GM12892 (cell line): ENCODE results near the gene PPM1H.

Source experiments
- DNase-seq: peaks from one replicate; pipeline ENCODE4 v3.0.0; 2011; ENCODE audit not compliant: insufficient read length
- FAIRE-seq: peaks from 2 replicates; lab custom pipeline; 2011; peaks lifted over from hg19 to GRCh38; lab: Jason Lieb, UNC
- POLR2A ChIP-seq: IDR thresholded peaks from 2 replicates; pipeline ENCODE4 v1.6.1; 2011; ENCODE audit warnings: low read depth, low read length, control low read depth
- POLR2AphosphoS5 ChIP-seq: IDR thresholded peaks from 2 replicates; pipeline ENCODE4 v1.6.1; 2011; ENCODE audit warnings: low read depth, low read length, control low read depth
- TAF1 ChIP-seq: IDR thresholded peaks from 2 replicates; pipeline ENCODE4 v1.6.1; 2011; ENCODE audit warnings: low read depth, mild to moderate bottlenecking, control low read depth, low read length, borderline replicate concordance

Gene PPM1H

GRCh38 chr12:62602255-62603060 is 332.5 kb downstream of the PPM1H start:
- TF ChIP-seq POLR2AphosphoS5 (peak; percentile 94), POLR2A (peak; percentile 83), TAF1 (peak; percentile 78)
- FAIRE-seq (peak; percentile 88), DNase-seq (peak; percentile 51)

- FAIRE-seq: no peak
- TF ChIP-seq TAF1 (no peak), POLR2A (no peak), POLR2AphosphoS5 (no peak)
- no peak for DNase-seq
Observed at GRCh38 chr12:62601765-62602164, 333.2 kb downstream of the PPM1H start.

GRCh38 chr12:62599854-62600437 is 335.0 kb downstream of the PPM1H start:
- TF ChIP-seq POLR2A (no peak), TAF1 (no peak), POLR2AphosphoS5 (no peak)
- no peak for DNase-seq
- FAIRE-seq: no peak

- FAIRE-seq (no peak), DNase-seq (no peak)
- no peak for TF ChIP-seq TAF1
- no peak for TF ChIP-seq POLR2AphosphoS5
- no peak for TF ChIP-seq POLR2A
Observed at GRCh38 chr12:62598846-62599245, 336.1 kb downstream of the PPM1H start.

- DNase-seq (no peak), FAIRE-seq (no peak)
- TF ChIP-seq TAF1 (no peak), POLR2A (no peak), POLR2AphosphoS5 (no peak)
Observed at GRCh38 chr12:62597253-62597652, 337.7 kb downstream of the PPM1H start.
